8988T (cell line): ENCODE results near the gene CD72.
"Not testable (repeated sequence)": the region's sequence is repeated elsewhere in the genome, so short reads cannot be mapped to it uniquely, and the experiment has no call there.

ENCODE experiments used
- DNase-seq: peaks from one replicate; pipeline ENCODE4 v3.0.0; 2011

The CD72 gene

DNA sequence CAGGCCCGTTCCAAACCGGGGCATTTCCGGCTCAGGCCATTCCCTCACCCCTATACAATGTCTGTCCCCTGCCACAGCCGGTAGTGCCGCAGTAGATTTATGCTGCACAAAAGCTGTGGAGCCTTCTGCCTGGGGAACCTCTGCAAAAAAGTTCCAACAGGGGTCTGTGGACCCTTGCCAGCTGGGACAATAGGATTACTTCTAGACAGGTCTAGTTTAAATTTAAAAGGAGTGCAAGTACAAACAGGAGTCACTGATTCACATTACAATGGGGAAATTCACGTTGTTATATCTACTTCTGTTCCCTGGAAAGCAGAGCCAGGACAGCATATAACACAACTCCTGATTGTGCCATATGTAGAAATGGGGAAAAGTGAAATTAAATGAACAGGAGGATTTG is 34.7 kb downstream of the CD72 start:
- not testable (repeated sequence) for DNase-seq

DNA sequence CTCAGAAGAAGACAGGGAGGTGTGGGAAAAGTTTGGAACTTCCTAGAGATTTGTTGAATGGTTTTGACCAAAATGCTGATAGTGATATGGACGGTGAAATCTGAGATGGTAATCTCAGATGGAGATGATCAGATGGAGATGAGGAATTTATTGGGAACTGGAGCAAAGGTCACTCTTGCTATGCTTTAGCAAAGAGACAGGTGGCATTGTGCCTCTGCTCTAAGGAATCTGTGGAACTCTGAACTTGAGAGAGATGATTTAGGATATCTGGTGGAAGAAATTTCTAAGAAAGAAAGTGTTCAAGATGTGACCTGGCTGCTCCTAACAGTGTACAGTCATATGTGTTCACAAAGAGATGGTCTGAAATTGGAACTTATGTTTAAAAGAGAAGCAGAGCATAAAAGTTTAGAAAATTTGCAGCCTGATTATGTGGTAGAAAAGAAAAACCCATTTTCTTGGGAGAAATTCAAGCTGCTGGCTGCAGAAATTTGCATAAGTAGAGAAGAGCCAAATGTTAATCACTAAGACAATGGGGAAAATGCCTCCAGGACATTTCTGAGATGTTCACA is 38.5 kb downstream of the CD72 start:
- not testable (repeated sequence) for DNase-seq

DNA sequence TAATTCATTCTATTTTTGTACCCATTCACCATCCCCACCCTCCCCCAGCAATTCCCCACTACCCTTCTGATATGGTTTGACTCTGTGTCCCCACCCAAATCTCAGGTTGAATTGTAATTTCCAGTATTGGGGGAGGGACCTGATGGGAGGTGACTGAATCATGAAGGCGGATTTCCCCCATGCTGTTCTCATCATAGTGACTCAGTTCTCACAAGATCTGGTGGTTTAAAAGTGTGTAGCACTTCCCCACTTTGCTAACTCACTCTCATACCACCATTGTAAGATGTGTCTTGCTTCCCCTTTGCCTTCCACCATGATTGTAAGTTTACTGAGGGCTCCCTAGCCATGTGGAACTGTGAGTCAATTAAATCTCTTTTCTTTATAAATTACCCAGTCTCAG is 39.1 kb downstream of the CD72 start:
- no peak for DNase-seq

DNA sequence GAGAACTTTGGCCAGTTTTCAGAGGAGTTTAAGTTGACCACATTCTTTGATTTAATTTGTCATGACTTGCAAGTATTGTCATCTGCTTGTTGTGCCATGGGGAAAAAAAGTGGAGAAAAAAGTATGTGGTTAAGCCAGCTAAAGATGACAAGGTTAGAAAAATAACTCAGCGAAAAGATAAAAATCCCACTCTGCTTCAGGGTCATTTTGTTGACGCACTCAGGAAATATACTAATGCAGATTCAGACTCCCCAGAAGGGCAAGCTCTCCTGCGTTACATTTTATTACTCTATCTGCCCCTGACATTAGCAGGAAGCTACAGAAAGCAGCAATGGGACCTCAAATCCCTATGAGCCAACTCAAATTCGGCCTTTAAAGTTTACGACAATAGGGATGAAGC is 40.7 kb downstream of the CD72 start:
- DNase-seq: no peak

DNA sequence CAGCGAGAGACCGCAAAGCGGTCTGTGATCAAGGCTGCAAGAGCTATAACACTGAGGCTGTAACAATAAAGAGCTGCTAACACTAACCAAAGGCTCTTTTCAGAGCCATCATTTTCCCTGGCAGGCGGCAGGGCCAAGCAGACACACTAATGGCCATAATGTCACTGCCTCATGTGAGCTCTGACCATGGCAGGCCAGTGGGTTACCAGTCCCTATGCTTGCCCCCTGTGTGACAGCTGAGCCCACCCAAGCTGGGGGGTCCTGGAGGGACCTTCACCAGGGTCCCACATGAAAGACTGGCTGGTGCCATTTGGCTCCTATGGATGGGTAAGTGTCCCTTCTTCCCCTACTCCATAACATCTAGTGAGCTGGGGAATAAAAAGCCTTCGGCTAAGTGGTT is 42.7 kb downstream of the CD72 start:
- DNase-seq: no peak

DNA sequence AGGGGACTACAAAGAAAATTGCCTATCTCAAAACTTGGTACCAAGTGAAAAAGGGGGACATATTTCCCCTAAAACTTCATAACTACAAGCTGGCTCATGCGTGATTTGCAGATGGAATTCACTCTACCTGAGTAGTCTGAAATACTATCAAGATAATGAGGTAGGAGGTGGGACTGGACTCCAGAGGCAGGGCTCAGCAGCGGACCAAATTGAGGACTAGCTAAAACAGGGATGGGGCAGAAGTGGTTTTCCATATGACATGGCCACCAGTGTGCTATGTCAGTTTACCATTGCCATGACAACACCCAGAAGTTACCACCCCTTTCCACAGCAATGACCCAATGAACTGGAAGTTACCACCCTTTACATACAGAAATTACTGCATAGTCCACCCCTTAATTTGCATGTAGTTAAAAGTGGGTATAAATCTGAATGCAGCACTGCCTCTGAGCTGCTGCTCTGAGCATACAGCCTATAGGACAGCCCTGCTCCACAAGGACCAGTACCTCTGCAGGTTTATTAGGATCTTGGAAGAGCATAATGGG is 43.6 kb downstream of the CD72 start:
- DNase-seq: no peak

DNA sequence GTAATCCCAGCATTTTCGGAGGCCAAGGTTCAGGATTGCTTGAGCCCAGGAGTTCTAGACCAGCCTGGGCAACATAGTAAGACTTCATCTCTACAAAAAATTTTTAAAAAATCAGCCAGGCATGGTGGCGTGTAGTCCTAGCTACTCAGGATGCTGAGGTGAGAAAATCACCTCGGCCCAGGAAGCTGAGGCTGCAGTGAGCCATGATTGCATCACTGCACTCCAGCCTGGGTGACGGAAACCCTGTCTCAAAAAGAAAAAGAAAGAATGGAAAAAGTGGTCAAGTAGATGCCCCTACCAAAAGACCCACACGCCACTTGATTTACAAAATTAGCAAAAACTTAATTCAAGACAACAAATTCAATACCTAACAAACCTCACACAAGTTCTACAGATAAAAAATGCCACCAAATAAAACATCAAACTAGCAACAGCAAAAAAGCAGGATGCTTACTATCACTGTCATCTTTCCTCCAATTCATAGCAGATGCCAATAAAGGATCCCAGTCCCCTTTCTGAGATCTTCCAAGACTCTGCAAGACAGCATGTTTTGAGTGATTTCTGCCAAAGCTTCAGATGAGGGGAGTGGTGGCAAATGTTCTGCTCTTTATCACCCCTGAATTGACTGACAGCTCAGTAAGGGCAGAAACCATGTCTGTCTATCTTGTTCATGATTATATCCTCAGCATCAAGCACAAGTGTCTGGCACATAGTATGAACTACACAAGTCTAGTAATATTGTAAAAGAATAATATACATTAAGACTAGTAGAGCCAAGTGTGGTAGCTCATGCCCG is 47.3 kb downstream of the CD72 start:
- no peak for DNase-seq

DNA sequence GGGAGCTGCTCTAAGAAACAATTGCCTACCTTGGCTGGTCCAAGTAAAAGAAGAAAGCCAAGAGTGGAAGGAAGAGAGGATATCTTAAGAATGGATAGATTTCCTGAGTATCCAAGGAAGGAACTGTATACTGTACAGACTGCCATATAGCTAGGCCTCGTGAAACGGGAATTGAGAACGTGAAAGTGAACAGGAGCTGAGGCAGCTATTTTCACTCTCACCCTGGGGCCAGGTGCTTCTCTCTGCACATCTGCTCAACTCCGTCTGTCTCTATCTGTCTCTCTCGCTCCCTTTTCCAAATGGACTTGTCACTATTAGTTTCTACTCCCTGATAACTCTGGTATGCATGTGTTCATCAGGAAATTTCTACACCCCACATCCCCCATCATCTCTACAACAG is 49.0 kb downstream of the CD72 start:
- no peak for DNase-seq

DNA sequence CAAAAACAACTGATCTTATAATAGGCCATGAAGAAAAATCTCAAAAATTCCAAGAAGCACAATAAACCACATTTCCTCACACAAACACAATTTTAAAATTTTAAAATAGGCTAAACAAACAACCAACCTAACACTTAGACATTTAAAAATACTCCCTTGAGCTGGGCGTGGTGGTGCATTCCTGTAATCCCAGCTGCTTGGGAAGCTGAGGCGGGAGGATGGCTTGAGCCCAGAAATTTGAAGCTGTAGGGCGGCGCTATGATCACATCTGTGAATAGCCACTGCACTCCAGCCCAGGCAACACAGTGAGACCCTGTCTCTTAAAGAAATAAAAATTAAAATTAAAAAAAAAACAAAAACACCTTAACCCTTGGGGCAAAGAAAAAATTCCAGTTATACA is 50.0 kb downstream of the CD72 start:
- no peak for DNase-seq

DNA sequence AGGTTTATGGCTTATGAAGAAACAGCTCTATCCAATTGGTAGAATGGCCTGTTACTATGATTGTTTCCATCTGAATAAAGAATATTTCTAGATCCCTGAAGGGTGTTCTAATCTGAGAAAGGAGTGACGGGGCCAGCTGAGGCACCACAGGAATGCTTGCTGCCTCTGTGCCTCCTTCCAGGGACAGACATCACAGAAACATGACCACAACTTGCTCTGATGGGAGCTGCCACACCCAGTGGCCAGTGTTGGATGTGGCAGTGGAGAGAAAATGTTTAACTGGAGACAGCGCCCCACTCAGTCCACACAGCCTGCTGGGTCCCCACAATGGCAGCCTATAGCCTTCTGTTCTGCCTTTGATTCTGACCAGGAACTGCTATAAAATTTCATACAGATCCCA is 51.8 kb downstream of the CD72 start:
- DNase-seq: no peak

DNA sequence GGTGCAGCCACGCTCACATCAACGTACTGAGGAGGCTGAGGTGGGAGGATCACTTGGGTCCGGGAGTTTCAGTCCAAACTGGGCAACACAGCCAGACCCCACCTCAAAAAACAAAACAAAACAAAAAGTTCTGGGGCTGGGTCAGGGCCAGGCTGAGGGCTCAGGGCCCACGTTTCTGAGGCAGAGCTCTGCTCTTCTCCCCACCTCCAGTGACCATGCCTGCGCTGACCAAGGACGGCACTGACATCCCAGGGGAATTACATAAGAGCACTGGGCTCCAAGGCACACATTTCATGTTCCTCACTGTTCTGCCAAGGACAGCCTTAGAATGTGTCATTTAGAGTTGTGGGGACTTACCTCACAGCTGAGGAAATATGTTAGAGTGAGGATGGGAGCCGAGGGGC is 53.6 kb downstream of the CD72 start:
- DNase-seq: no peak

DNA sequence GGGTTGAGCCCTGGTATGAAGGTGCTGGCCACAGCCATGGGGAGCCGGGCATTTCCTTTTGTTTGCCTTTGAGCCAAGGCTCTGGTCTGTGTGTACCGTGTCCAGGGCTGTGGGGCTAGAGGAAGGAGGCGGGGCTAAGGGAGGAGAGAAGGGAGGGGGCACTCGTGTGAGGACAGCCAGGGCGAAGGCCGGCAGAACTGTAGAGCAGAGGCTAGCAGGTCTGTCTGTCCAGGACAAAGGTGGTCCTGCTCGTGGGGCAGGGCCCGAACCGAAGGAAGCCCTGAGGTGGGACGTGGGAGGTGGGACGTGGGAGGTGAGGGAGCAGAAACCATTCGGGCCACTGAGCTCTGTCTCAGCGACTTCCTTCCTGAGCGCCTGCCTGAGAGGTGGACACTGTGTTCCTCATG is 54.4 kb downstream of the CD72 start:
- DNase-seq: no peak

DNA sequence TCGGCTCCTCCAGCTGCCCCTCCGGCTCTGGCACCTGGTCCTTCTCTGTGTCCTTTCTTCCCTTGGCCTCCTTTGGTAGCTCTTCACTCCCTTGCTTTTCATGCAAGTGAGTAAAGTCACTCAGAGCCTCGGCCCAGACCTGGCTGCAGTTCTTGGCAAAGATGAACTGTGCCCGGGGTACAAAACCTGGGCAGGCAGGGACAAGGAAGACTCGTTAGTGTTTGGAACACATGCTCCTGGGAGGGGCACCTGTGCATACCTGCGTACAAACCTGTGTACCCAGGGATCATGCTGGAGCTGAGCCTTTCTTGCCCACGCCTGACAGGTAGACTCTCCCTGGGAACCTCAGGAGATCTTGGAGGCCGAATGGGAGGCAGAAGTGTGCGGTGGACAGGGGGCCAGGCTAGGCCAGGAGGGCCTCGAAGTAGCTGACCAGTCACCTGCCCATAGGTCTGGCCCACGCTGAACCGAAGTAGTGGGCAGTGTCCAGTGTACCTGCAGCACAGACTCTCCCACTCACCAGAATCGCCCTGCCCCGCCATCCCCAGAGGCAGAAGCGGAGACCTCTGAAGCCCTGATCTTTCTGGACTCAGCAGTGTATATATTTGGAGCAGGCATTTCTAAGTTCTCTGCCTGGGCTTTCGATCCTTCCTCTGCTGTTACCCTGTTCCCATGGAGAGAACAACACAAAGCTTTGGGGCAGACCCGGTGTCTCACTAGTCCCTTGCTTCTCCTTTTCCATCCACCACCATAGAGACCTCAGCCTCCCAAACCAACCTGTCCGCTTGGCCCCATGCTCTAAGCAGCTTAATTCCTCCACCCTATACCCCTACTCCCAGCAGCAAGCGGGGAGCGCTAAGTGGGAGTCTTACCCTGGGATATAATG is 55.1 kb downstream of the CD72 start:
- no peak for DNase-seq

DNA sequence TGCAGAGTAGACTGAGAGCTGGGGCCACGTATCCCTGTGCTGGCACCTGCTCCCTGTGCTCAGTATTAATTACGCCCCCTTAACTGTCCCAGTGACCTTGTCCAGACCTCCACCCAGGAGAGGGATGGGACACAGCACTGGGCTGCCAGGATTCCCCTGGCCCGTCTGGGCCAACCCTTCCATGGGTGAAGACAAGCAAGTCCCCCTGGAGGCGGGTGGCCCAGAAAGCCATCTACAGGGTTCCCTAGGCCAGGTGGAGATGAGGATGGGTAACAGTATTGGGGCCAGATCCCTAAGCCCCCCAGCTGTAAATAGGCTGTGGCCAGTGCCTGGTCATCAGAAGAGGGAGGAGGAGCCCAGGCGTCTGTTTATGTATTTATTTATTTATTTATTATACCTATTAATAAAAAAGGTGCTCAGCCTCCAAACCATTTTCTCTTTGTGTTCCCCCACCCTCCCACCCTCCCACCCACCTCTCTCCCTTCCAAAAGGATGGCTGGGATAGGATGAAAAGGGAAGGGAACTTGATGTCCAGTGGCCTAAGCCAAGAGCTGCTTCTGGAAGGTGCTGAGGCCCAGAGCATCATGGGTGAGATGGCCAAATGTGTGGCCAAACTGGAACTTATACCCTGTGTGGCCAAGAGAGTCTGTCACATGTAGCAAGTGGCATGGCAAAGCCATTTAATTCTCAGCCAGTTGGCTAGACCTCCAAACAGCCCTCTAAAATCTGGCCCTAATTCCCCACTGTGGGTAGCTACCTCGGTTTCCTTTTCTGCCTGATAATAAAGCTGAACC is 56.5 kb downstream of the CD72 start:
- DNase-seq: no peak

DNA sequence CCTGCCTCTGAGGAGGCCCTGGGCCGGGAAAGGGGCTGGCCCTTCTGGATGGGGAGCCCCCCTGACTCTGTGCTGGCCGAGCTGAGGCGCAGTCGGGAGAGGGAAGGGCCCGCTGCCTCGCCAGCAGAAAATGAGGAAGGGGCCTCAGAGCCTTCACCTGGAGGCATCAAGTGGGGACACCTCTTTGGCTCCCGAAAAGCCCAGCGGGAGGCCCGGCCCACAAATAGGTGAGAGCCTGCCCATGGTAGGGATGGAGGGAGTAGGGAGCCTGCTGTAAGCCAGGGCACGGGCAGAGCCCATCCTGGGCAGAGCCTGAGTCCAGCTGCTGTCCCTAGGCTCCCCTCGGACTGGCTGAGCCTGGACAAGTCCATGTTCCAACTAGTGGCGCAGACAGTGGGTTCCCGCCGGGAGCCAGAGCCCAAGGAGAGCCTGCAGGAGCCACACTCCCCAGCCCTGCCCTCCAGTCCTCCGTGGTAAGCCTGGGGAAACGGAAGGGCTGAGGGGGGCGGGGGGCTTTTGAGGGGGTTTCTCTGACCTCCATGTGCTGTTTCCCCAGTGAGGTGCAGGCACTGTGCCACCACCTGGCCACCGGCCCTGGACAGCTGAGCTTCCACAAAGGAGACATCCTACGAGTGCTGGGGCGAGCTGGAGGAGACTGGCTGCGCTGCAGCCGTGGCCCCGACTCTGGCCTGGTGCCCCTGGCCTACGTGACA is 57.4 kb downstream of the CD72 start:
- no peak for DNase-seq
